DOHH2 (cell line): Measurements from ENCODE around the gene SHC4.

Source experiments
- EZH2phosphoT487 ChIP-seq: fragments of 200-600 bp; sonication (generic); IDR thresholded peaks from 2 replicates; pipeline ENCODE4 v1.6.1; 2017; ENCODE audit warnings: borderline replicate concordance, mild to moderate bottlenecking, antibody characterized with exemption, low read length, moderate library complexity, mixed read lengths
- TF ChIP-seq, protein P1 (sequence below): fragments of 200-600 bp; sonication (generic); IDR thresholded peaks from one replicate; pipeline ENCODE4 v1.5.1; 2014; ENCODE audit warnings: antibody characterized with exemption, mild to moderate bottlenecking, low read depth, low read length; ENCODE audit not compliant: poor library complexity, severe bottlenecking

DNA sequence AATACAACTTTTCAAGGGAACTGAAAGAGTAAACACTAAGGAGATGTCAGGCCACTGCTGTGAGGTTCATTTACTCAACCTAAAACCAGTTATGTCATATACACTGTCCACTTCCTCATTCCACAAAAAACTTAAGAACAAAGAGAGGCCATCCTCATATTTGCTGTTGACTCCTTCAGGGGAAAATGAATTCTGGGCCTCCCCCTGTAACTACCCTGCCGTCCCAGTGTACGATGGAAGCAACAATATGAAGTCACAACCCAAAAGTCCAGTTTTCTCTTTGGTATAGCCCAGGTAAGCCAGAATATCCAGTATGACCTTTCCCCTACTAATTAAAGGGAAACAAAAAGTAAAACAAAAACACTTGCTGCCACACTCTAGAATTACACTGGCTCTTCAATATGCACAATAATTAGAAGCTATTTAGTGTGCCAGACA lies 169.0 kb downstream of the SHC4 start:
- TF ChIP-seq, protein P1, sequence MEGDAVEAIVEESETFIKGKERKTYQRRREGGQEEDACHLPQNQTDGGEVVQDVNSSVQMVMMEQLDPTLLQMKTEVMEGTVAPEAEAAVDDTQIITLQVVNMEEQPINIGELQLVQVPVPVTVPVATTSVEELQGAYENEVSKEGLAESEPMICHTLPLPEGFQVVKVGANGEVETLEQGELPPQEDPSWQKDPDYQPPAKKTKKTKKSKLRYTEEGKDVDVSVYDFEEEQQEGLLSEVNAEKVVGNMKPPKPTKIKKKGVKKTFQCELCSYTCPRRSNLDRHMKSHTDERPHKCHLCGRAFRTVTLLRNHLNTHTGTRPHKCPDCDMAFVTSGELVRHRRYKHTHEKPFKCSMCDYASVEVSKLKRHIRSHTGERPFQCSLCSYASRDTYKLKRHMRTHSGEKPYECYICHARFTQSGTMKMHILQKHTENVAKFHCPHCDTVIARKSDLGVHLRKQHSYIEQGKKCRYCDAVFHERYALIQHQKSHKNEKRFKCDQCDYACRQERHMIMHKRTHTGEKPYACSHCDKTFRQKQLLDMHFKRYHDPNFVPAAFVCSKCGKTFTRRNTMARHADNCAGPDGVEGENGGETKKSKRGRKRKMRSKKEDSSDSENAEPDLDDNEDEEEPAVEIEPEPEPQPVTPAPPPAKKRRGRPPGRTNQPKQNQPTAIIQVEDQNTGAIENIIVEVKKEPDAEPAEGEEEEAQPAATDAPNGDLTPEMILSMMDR: no peak
- TF ChIP-seq EZH2phosphoT487: no peak
